ENCODE measurements around the gene ATP5F1D. TPM values are rescaled to one million over a fixed set of nuclear protein-coding genes. Genes with fewer than 3 reads are reported as not detected.

ATP5F1D gene
- total RNA-seq, 8 experiments from 2014 or later: 72.1 to 359 (median 83.5) TPM

- ATAC-seq (replicated peaks in 6 of 8): peak in 3 of 8 experiments; percentile 1 to 12 (median 7)
- 59 to 100% (median 76%) methylated on average over 1 to 7 of the region's 21 CpGs; no CpG with 5 or more reads in 5 of the 10 experiments for whole genome bisulfite sequencing, 10 experiments
- in situ Hi-C loops (cut with MboI; ENCODE audit: low pct_unique_long_range_greater_than_20kb in 2 of 9, low sequenced_read_pairs in 9 of 9, unreplicated experiment in 9 of 9): no loop called here
- H3K4me3 ChIP-seq: no peak overlapping the region
- H3K27ac ChIP-seq: peak overlapping the region; percentile 14 to 39
- peaks cover 21 to 27% of the 10 kb centered on the region in 2 donors for H3K4me1 ChIP-seq (replicated peaks in 1 of 2)
Observed at GRCh38 chr19:1214299-1214861, 27.2 kb upstream of the ATP5F1D start.

- peak in 6 of 8 experiments; percentile 5 to 48 (median 32) for ATAC-seq (replicated peaks in 6 of 8)
- in situ Hi-C loops (cut with MboI; ENCODE audit: low pct_unique_long_range_greater_than_20kb in 2 of 9, low sequenced_read_pairs in 9 of 9, unreplicated experiment in 9 of 9): no loop called here
- H3K4me3 ChIP-seq: no peak overlapping the region
- H3K27ac ChIP-seq: peak overlapping the region in 1 of 2 donors; percentile 39
- whole genome bisulfite sequencing, 10 experiments: 94 to 100% methylated on average over 1 to 3 of the region's 26 CpGs; no CpG with 5 or more reads in 8 of the 10 experiments
- H3K4me1 ChIP-seq (replicated peaks in 1 of 2): peaks cover 21 to 27% of the 10 kb centered on the region in 2 donors
Observed at GRCh38 chr19:1214862-1215731, 26.5 kb upstream of the ATP5F1D start.

GRCh38 chr19:1216756-1217155 lies 24.8 kb upstream of the ATP5F1D start:
- Histone ChIP-seq H3K4me1 (replicated peaks in 1 of 2) (peaks cover 23 to 29% of the 10 kb centered on the region in 2 donors), H3K4me3 (no peak overlapping the region), H3K27ac (no peak overlapping the region)
- in situ Hi-C loops (cut with MboI; ENCODE audit: low pct_unique_long_range_greater_than_20kb in 2 of 9, low sequenced_read_pairs in 9 of 9, unreplicated experiment in 9 of 9): no loop called here
- no peak for ATAC-seq (replicated peaks in 6 of 8)
- WGBS, 10 experiments: 60 to 93% (median 83%) methylated on average over 1 to 8 of the region's 12 CpGs; no CpG with 5 or more reads in 5 of the 10 experiments

GRCh38 chr19:1217366-1217765 lies 24.2 kb upstream of the ATP5F1D start:
- WGBS, 10 experiments: 71 to 100% (median 87%) methylated on average over 1 to 6 of the region's 15 CpGs; no CpG with 5 or more reads in 4 of the 10 experiments
- in situ Hi-C loops (cut with MboI; ENCODE audit: low pct_unique_long_range_greater_than_20kb in 2 of 9, low sequenced_read_pairs in 9 of 9, unreplicated experiment in 9 of 9): no loop called here
- peak in 2 of 8 experiments; percentile 1 to 4 for ATAC-seq (replicated peaks in 6 of 8)
- H3K4me1 ChIP-seq (replicated peaks in 1 of 2): peaks cover 26 to 30% of the 10 kb centered on the region in 2 donors
- H3K4me3 ChIP-seq: no peak overlapping the region
- H3K27ac ChIP-seq: peak overlapping the region in 1 of 2 donors; percentile 1

GRCh38 chr19:1218751-1219567 lies 22.6 kb upstream of the ATP5F1D start:
- no peak overlapping the region for H3K27ac ChIP-seq

GRCh38 chr19:1219786-1220476 lies 21.6 kb upstream of the ATP5F1D start:
- in situ Hi-C loops (cut with MboI; ENCODE audit: low pct_unique_long_range_greater_than_20kb in 2 of 9, low sequenced_read_pairs in 9 of 9, unreplicated experiment in 9 of 9): no loop called here
- WGBS, 10 experiments: 100% methylated on average over 1 to 3 of the region's 19 CpGs; no CpG with 5 or more reads in 8 of the 10 experiments
- Histone ChIP-seq H3K27ac (no peak overlapping the region), H3K4me3 (no peak overlapping the region), H3K4me1 (replicated peaks in 1 of 2) (peaks cover 11 to 18% of the 10 kb centered on the region in 2 donors)
- ATAC-seq (replicated peaks in 6 of 8): no peak

More at GRCh38 chr19:1218751-1219567, 22.6 kb upstream of the ATP5F1D start:
- Histone ChIP-seq H3K4me3 (no peak overlapping the region), H3K4me1 (replicated peaks in 1 of 2) (peaks cover 21 to 28% of the 10 kb centered on the region in 2 donors)
- ATAC-seq (replicated peaks in 6 of 8): no peak
- in situ Hi-C loops (cut with MboI; ENCODE audit: low pct_unique_long_range_greater_than_20kb in 2 of 9, low sequenced_read_pairs in 9 of 9, unreplicated experiment in 9 of 9): no loop called here
- WGBS, 10 experiments: 67 to 100% methylated on average over 1 of the region's 37 CpGs; no CpG with 5 or more reads in 8 of the 10 experiments

GRCh38 chr19:1220477-1220930 lies 21.0 kb upstream of the ATP5F1D start:
- peak in 1 of 8 experiments; percentile 53 for ATAC-seq (replicated peaks in 6 of 8)
- 68 to 97% methylated on average over 5 to 7 of the region's 33 CpGs; no CpG with 5 or more reads in 8 of the 10 experiments for WGBS, 10 experiments
- in situ Hi-C loops (cut with MboI; ENCODE audit: low pct_unique_long_range_greater_than_20kb in 2 of 9, low sequenced_read_pairs in 9 of 9, unreplicated experiment in 9 of 9): no loop called here
- no peak overlapping the region for H3K4me3 ChIP-seq
- H3K27ac ChIP-seq: no peak overlapping the region
- H3K4me1 ChIP-seq (replicated peaks in 1 of 2): peaks cover 9 to 16% of the 10 kb centered on the region in 2 donors

- in situ Hi-C loops (cut with MboI; ENCODE audit: low pct_unique_long_range_greater_than_20kb in 2 of 9, low sequenced_read_pairs in 9 of 9, unreplicated experiment in 9 of 9): no loop called here
- peak overlapping the region in 1 of 2 donors; percentile 22 for H3K27ac ChIP-seq
- no peak overlapping the region for H3K4me3 ChIP-seq
- peak; percentile 31 to 70 (median 58) for ATAC-seq (replicated peaks in 6 of 8)
- WGBS, 10 experiments: 40 to 100% (median 84%) methylated on average over 1 to 7 of the region's 38 CpGs; no CpG with 5 or more reads in 6 of the 10 experiments
- H3K4me1 ChIP-seq (replicated peaks in 1 of 2): peaks cover 7 to 16% of the 10 kb centered on the region in 2 donors
Observed at GRCh38 chr19:1220976-1221903, 20.3 kb upstream of the ATP5F1D start.

GRCh38 chr19:1221904-1222255 lies 19.7 kb upstream of the ATP5F1D start:
- H3K27ac ChIP-seq: peak overlapping the region in 1 of 2 donors; percentile 25
- WGBS, 10 experiments: 95% methylated on average over 4 of the region's 22 CpGs; no CpG with 5 or more reads in 9 of the 10 experiments
- H3K4me3 ChIP-seq: no peak overlapping the region

GRCh38 chr19:1222394-1222793 lies 19.2 kb upstream of the ATP5F1D start:
- peaks cover 7 to 10% of the 10 kb centered on the region in 2 donors for H3K4me1 ChIP-seq (replicated peaks in 1 of 2)
- peak overlapping the region in 1 of 2 donors; percentile 25 for H3K27ac ChIP-seq
- no CpG with 5 or more reads among the region's 14 CpGs for WGBS, 10 experiments
- in situ Hi-C loops (cut with MboI; ENCODE audit: low pct_unique_long_range_greater_than_20kb in 2 of 9, low sequenced_read_pairs in 9 of 9, unreplicated experiment in 9 of 9): no loop called here
- no peak overlapping the region for H3K4me3 ChIP-seq
- no peak for ATAC-seq (replicated peaks in 6 of 8)

More at GRCh38 chr19:1221904-1222255, 19.7 kb upstream of the ATP5F1D start:
- in situ Hi-C loops (cut with MboI; ENCODE audit: low pct_unique_long_range_greater_than_20kb in 2 of 9, low sequenced_read_pairs in 9 of 9, unreplicated experiment in 9 of 9): no loop called here
- H3K4me1 ChIP-seq (replicated peaks in 1 of 2): peaks cover 7 to 14% of the 10 kb centered on the region in 2 donors
- peak in 2 of 8 experiments; percentile 0 to 2 for ATAC-seq (replicated peaks in 6 of 8)

All from motor neuron (in vitro differentiated cells).